SJCRH30 (cell line): ENCODE measurements around the gene NMBR. TPM values are rescaled to one million over a fixed set of nuclear protein-coding genes. Genes with fewer than 3 reads are reported as not detected.

ENCODE experiments used
- total RNA-seq: library from RNA; depleted of rRNA; stranded (reverse); fragments of >200 nt; shearing (Covaris generic); gene quantifications from 2 replicates; pipeline ENCODE4 v1.2.3, GENCODE V29; 2014; rRNA removed

The NMBR gene
- total RNA-seq, 1 experiment from 2014 or later: 0.16 TPM

Other genes with a start within 250 kb of the NMBR start
- gene GJE1, start 14.2 kb downstream of the NMBR start, total RNA-seq: not detected in 2 replicates
- 78.6 and 87.2 TPM in 2 replicates for gene VTA1, start 141 bp upstream of the NMBR start, total RNA-seq
- 2.8 and 3.0 TPM in 2 replicates for gene ADGRG6, start 154.9 kb upstream of the NMBR start, total RNA-seq